ENCODE results near the gene GALNT10. TPM values are rescaled to one million over a fixed set of nuclear protein-coding genes. Genes with fewer than 3 reads are reported as not detected.

The GALNT10 gene
- total RNA-seq, 1 experiment from 2014 or later, result 27.8 TPM

DNA sequence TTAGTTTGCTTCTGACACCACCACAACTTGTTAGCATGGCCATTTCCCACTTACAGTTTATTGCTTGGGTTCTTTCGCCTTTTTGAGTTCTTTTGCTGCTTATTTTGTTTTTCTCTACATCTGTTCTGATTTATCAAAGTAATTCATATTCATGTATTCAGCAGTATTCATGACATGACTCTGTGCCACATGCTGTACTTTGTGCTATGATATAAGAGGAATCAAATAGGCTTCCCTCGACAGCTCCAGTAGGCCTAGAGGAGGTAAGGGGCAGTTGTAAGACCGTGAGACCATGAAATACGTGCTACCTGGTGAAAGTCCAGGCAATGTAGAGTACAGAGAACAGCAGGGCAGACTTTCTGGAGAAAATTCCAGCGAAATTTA is 144.5 kb downstream of the GALNT10 start (continued):
- TF ChIP-seq, protein P1, sequence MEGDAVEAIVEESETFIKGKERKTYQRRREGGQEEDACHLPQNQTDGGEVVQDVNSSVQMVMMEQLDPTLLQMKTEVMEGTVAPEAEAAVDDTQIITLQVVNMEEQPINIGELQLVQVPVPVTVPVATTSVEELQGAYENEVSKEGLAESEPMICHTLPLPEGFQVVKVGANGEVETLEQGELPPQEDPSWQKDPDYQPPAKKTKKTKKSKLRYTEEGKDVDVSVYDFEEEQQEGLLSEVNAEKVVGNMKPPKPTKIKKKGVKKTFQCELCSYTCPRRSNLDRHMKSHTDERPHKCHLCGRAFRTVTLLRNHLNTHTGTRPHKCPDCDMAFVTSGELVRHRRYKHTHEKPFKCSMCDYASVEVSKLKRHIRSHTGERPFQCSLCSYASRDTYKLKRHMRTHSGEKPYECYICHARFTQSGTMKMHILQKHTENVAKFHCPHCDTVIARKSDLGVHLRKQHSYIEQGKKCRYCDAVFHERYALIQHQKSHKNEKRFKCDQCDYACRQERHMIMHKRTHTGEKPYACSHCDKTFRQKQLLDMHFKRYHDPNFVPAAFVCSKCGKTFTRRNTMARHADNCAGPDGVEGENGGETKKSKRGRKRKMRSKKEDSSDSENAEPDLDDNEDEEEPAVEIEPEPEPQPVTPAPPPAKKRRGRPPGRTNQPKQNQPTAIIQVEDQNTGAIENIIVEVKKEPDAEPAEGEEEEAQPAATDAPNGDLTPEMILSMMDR (IDR thresholded peaks at IDR 0.05 in 2 of 3, conservative IDR thresholded peaks at IDR 0.05 in 1 of 3; ENCODE audit: borderline replicate concordance in 1 of 3, insufficient read depth in 1 of 3, low read depth in 2 of 3, low read length in 2 of 3), result no peak
- TF ChIP-seq RAD21 (IDR thresholded peaks at IDR 0.05; ENCODE audit: low read depth), result no peak

DNA sequence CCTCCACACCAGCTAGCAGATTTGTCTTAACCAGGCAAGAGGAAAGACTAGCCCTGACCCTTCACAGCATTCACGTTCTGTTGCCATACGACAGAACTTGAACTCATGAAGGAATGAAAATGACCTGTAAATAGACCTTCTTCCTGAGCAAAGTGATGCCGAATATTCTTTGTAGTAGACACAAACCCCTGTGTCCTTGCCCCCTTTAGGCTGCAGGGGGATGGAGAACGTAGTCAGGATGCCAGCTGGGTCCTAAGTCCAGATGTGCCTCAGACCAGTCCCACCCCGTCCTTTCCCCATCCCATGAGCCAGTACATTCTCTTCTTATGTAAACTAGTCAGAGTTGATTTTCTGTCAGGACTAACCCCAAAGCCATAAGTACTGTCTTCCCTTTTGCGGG is 151.1 kb downstream of the GALNT10 start:
- no peaks in the 10 kb centered on the region for H3K27me3 ChIP-seq (ENCODE audit: insufficient read depth, low read length)
- BruUV-seq (replicated peaks), result no TSS peak
- DNase-seq (ENCODE audit: low read depth, low spot score) (no peak), ATAC-seq (no peak)
- H4K20me1 ChIP-seq (ENCODE audit: insufficient read depth), result no peaks in the 10 kb centered on the region
- no peak for TF ChIP-seq YY1 (IDR thresholded peaks at IDR 0.05; ENCODE audit: extremely low read depth, insufficient replicate concordance, low read depth, low read length)
- TF ChIP-seq, protein P2, sequence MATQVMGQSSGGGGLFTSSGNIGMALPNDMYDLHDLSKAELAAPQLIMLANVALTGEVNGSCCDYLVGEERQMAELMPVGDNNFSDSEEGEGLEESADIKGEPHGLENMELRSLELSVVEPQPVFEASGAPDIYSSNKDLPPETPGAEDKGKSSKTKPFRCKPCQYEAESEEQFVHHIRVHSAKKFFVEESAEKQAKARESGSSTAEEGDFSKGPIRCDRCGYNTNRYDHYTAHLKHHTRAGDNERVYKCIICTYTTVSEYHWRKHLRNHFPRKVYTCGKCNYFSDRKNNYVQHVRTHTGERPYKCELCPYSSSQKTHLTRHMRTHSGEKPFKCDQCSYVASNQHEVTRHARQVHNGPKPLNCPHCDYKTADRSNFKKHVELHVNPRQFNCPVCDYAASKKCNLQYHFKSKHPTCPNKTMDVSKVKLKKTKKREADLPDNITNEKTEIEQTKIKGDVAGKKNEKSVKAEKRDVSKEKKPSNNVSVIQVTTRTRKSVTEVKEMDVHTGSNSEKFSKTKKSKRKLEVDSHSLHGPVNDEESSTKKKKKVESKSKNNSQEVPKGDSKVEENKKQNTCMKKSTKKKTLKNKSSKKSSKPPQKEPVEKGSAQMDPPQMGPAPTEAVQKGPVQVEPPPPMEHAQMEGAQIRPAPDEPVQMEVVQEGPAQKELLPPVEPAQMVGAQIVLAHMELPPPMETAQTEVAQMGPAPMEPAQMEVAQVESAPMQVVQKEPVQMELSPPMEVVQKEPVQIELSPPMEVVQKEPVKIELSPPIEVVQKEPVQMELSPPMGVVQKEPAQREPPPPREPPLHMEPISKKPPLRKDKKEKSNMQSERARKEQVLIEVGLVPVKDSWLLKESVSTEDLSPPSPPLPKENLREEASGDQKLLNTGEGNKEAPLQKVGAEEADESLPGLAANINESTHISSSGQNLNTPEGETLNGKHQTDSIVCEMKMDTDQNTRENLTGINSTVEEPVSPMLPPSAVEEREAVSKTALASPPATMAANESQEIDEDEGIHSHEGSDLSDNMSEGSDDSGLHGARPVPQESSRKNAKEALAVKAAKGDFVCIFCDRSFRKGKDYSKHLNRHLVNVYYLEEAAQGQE (IDR thresholded peaks at IDR 0.05; ENCODE audit: low read depth), result no peak
- TF ChIP-seq JUND (IDR thresholded peaks at IDR 0.05), result no peak
- no peak for TF ChIP-seq SRF (IDR thresholded peaks at IDR 0.05; ENCODE audit: low read depth)
- TF ChIP-seq RAD21 (IDR thresholded peaks at IDR 0.05; ENCODE audit: low read depth), result no peak
- TF ChIP-seq EZH2 (IDR thresholded peaks at IDR 0.05), result no peak
- TF ChIP-seq EGR1 (IDR thresholded peaks at IDR 0.05; ENCODE audit: low read depth), result no peak
- TF ChIP-seq TCF7L2 (IDR thresholded peaks at IDR 0.05; ENCODE audit: borderline replicate concordance, extremely low read depth, insufficient read depth, insufficient read length), result no peak
- ChIA-PET POLR2A (no interaction called here), RAD21 (ENCODE audit: low non-redundant PET in 1 of 2, low total read pairs in 2 of 2, uncharacterized antibody in 2 of 2, unreplicated experiment in 2 of 2) (no interaction called here), CTCF (no interaction called here)
- H3K79me2 ChIP-seq (ENCODE audit: insufficient read depth, low read length), result no peaks in the 10 kb centered on the region
- intact Hi-C loops (cut with micrococcal nuclease), result no loop called here
- H2AFZ ChIP-seq (ENCODE audit: low read depth, low read length, poor library complexity, severe bottlenecking), result no peak overlapping the region
- H3K4me2 ChIP-seq (ENCODE audit: low read length), result no peak overlapping the region
- no peaks in the 10 kb centered on the region for H3K36me3 ChIP-seq (ENCODE audit: control insufficient read depth in 1 of 2, insufficient read depth in 2 of 2, low read length in 2 of 2)
- H3K4me3 ChIP-seq (replicated peaks in 1 of 2; ENCODE audit: low read depth in 1 of 2, low read length in 2 of 2), result no peak overlapping the region
- no peak overlapping the region for H3K9ac ChIP-seq (ENCODE audit: low read length)
- no peaks in the 10 kb centered on the region for H3K4me1 ChIP-seq (ENCODE audit: control insufficient read depth in 1 of 2, insufficient read depth in 2 of 2, low read length in 2 of 2)
- H3K9me3 ChIP-seq (ENCODE audit: control insufficient read depth in 1 of 2, insufficient read depth in 1 of 2, low read depth in 1 of 2, low read length in 2 of 2), result no peaks in the 10 kb centered on the region
- no peak overlapping the region for H3K27ac ChIP-seq (ENCODE audit: low read depth, low read length)
- no peaks in the 10 kb centered on the region for H3K9me2 ChIP-seq (ENCODE audit: insufficient read depth)

Data from HCT116 (cell line).